H9 (cell line): Measurements from ENCODE around the gene PPARA. TPM values are rescaled to one million over a fixed set of nuclear protein-coding genes. Genes with fewer than 3 reads are reported as not detected.

Experiments
- DNase-seq: peaks from one replicate; pipeline ENCODE4 v3.0.0-alpha.2; 2017
- H2AFZ ChIP-seq: one replicate; pipeline ENCODE4 v1.6.1; 2013; ENCODE audit warnings: mild to moderate bottlenecking, low read length, control low read depth, moderate library complexity
- H2AK5ac ChIP-seq: 2 replicates; pipeline ENCODE4 v1.6.1; 2013; ENCODE audit warnings: low read length, control low read depth, mixed read lengths; ENCODE audit not compliant: insufficient read length
- H2BK120ac ChIP-seq: one replicate; pipeline ENCODE4 v1.6.1; 2013; ENCODE audit warnings: low read depth, mild to moderate bottlenecking, low read length, control low read depth, inconsistent platforms; ENCODE audit not compliant: poor library complexity, severe bottlenecking
- H2BK12ac ChIP-seq: 2 replicates; pipeline ENCODE4 v1.6.1; 2013; ENCODE audit warnings: low read length, control low read depth, mixed read lengths, low read depth; ENCODE audit not compliant: insufficient read length
- H2BK15ac ChIP-seq: 2 replicates; pipeline ENCODE4 v1.6.1; 2013; ENCODE audit warnings: low read depth, low read length, control low read depth
- H2BK20ac ChIP-seq: one replicate; pipeline ENCODE4 v1.6.1; 2013; ENCODE audit warnings: low read depth, mild to moderate bottlenecking, low read length, control low read depth, inconsistent platforms; ENCODE audit not compliant: poor library complexity, severe bottlenecking
- H2BK5ac ChIP-seq: 2 replicates; pipeline ENCODE4 v1.6.1; 2013; ENCODE audit warnings: low read length, control low read depth, mixed read lengths; ENCODE audit not compliant: insufficient read length
- H3K14ac ChIP-seq: 2 replicates; pipeline ENCODE4 v1.6.1; 2013; ENCODE audit warnings: low read length, control low read depth; ENCODE audit not compliant: insufficient read depth
- H3K18ac ChIP-seq: 2 replicates; pipeline ENCODE4 v1.6.1; 2013; ENCODE audit warnings: low read depth, mild to moderate bottlenecking, mixed read lengths, low read length, control low read depth; ENCODE audit not compliant: insufficient read length
- H3K23ac ChIP-seq: 2 replicates; pipeline ENCODE4 v1.6.1; 2013; ENCODE audit warnings: low read length, control low read depth, mixed read lengths, low read depth; ENCODE audit not compliant: insufficient read length
- H3K23me2 ChIP-seq: 2 replicates; pipeline ENCODE4 v1.6.1; 2013; ENCODE audit warnings: low read depth, mild to moderate bottlenecking, mixed read lengths, low read length, control low read depth; ENCODE audit not compliant: insufficient read length, poor library complexity, severe bottlenecking
- H3K27ac ChIP-seq: 2 replicates; pipeline ENCODE4 v1.5.1; 2013; ENCODE audit warnings: low read length, control low read depth, mixed read lengths, low read depth; ENCODE audit not compliant: insufficient read length
- H3K27me3 ChIP-seq: 2 replicates; pipeline ENCODE4 v1.6.1; 2013; ENCODE audit warnings: low read length, control low read depth, inconsistent platforms; ENCODE audit not compliant: insufficient read depth
- H3K4ac ChIP-seq: 2 replicates; pipeline ENCODE4 v1.6.1; 2013; ENCODE audit warnings: low read depth, mild to moderate bottlenecking, control low read depth, inconsistent platforms, low read length, moderate library complexity
- H3K4me1 ChIP-seq: 2 replicates; pipeline ENCODE4 v1.6.1; 2013; ENCODE audit warnings: low read length, control low read depth, inconsistent platforms; ENCODE audit not compliant: insufficient read depth
- H3K4me2 ChIP-seq: 2 replicates; pipeline ENCODE4 v1.6.1; 2013; ENCODE audit warnings: low read length, control low read depth, mixed read lengths; ENCODE audit not compliant: insufficient read length, insufficient read depth
- H3K56ac ChIP-seq: 2 replicates; pipeline ENCODE4 v1.6.1; 2013; ENCODE audit warnings: low read depth, mild to moderate bottlenecking, mixed read lengths, low read length, control low read depth; ENCODE audit not compliant: insufficient read length
- H3K79me1 ChIP-seq: 2 replicates; pipeline ENCODE4 v1.6.1; 2013; ENCODE audit warnings: low read depth, mild to moderate bottlenecking, moderate library complexity, low read length, control low read depth, inconsistent platforms; ENCODE audit not compliant: insufficient read depth, poor library complexity, severe bottlenecking
- H3K79me2 ChIP-seq: 2 replicates; pipeline ENCODE4 v1.6.1; 2013; ENCODE audit warnings: low read length, control low read depth, inconsistent platforms; ENCODE audit not compliant: insufficient read depth
- H3K9ac ChIP-seq: 2 replicates; pipeline ENCODE4 v1.6.1; 2013; ENCODE audit warnings: low read length, control low read depth, mixed read lengths; ENCODE audit not compliant: insufficient read length; ENCODE audit errors: extremely low read depth
- H3K9me3 ChIP-seq: one replicate; pipeline ENCODE4 v1.6.1; 2013; ENCODE audit warnings: low read depth, low read length, inconsistent platforms; ENCODE audit not compliant: control insufficient read depth
- H3T11ph ChIP-seq: one replicate; pipeline ENCODE4 v1.6.1; 2013; ENCODE audit warnings: mild to moderate bottlenecking, low read length, control low read depth, inconsistent platforms
- H4K20me1 ChIP-seq: one replicate; pipeline ENCODE4 v1.6.1; 2013; ENCODE audit not compliant: control insufficient read depth, insufficient read length, insufficient read depth
- H4K5ac ChIP-seq: 2 replicates; pipeline ENCODE4 v1.6.1; 2013; ENCODE audit warnings: low read depth, mild to moderate bottlenecking, mixed read lengths, low read length, control low read depth; ENCODE audit not compliant: insufficient read length
- H4K8ac ChIP-seq: replicated peaks from 2 replicates; pipeline ENCODE4 v1.6.1; 2013; ENCODE audit warnings: low read length, control low read depth, mixed read lengths, low read depth; ENCODE audit not compliant: insufficient read length
- H4K91ac ChIP-seq: 2 replicates; pipeline ENCODE4 v1.6.1; 2013; ENCODE audit warnings: low read depth, mild to moderate bottlenecking, moderate library complexity, mixed read lengths, low read length, control low read depth; ENCODE audit not compliant: insufficient read length
- H3K27ac Mint-ChIP-seq, 3 experiments: 2 replicates in 2 of 3; 3 replicates in 1 of 3; pipeline ENCODE4 v1.8.0; 2020 to 2021; ENCODE audit warnings: mixed read lengths in 3 of 3, mild to moderate bottlenecking in 1 of 3, moderate library complexity in 1 of 3
- H3K27me3 Mint-ChIP-seq: 2 replicates; pipeline ENCODE4 v1.8.0; 2021; ENCODE audit warnings: low read depth, mild to moderate bottlenecking, moderate library complexity, mixed read lengths
- H3K36me3 Mint-ChIP-seq, 3 experiments: 2 replicates in 2 of 3; 3 replicates in 1 of 3; pipeline ENCODE4 v1.8.0; 2020 to 2021; ENCODE audit warnings: low read depth in 3 of 3, mixed read lengths in 3 of 3; ENCODE audit not compliant: insufficient read depth in 1 of 3
- H3K4me1 Mint-ChIP-seq, 2 experiments: 2 replicates each; pipeline ENCODE4 v1.8.0; 2020; ENCODE audit warnings: mixed read lengths in 2 of 2
- H3K4me3 Mint-ChIP-seq, 2 experiments: 2 replicates in 1 of 2; 3 replicates in 1 of 2; pipeline ENCODE4 v1.8.0; 2020 to 2021; ENCODE audit warnings: mild to moderate bottlenecking in 2 of 2, mixed read lengths in 2 of 2, moderate library complexity in 1 of 2
- H3K9me3 Mint-ChIP-seq, 2 experiments: 2 replicates in 1 of 2; 3 replicates in 1 of 2; pipeline ENCODE4 v1.8.0; 2020; ENCODE audit warnings: mild to moderate bottlenecking in 2 of 2, mixed read lengths in 2 of 2, moderate library complexity in 1 of 2
- CTCF ChIP-seq: fragments of 200-600 bp; sonication (generic); conservative IDR thresholded peaks from 3 replicates; pipeline ENCODE4 v1.8.0; 2021; ENCODE audit warnings: antibody characterized with exemption, mild to moderate bottlenecking
- WGBS: extraction: QIAGEN DNeasy Blood & Tissue Kit; methylation state at CpG from one replicate; pipeline ENCODE4 v1.1.7; 2013; ENCODE audit warnings: missing lambda C conversion rate, low lambda C conversion rate, mixed read lengths; ENCODE audit not compliant: insufficient read length; ENCODE audit errors: extremely low coverage; 5-methylcytosine and 5-hydroxymethylcytosine counted together
- total RNA-seq: library from RNA; stranded (reverse); gene quantifications from 2 replicates; pipeline ENCODE4 v1.2.1, GENCODE V29; 2021

The PPARA gene
- total RNA-seq, 1 experiment from 2014 or later = 7.3 TPM

- Histone ChIP-seq H2BK5ac (no peak overlapping the region), H4K8ac (no peak overlapping the region), H2AFZ (no peak overlapping the region), H4K91ac (no peak overlapping the region), H3K4ac (no peak overlapping the region), H3K4me2 (no peak overlapping the region), H3K56ac (no peak overlapping the region), H3K23me2 (no peaks in the 10 kb centered on the region), H2BK15ac (no peak overlapping the region), H3K14ac (no peak overlapping the region), H3K23ac (no peak overlapping the region), H4K5ac (no peak overlapping the region), H3K9me3 (no peaks in the 10 kb centered on the region), H4K20me1 (no peaks in the 10 kb centered on the region), H3K79me1 (no peaks in the 10 kb centered on the region), H3T11ph (no peak overlapping the region), H2BK20ac (no peak overlapping the region), H2BK12ac (no peak overlapping the region), H3K79me2 (no peaks in the 10 kb centered on the region), H3K18ac (no peak overlapping the region), H3K4me1 (no peaks in the 10 kb centered on the region), H3K27ac (no peak overlapping the region), H2AK5ac (no peak overlapping the region), H3K27me3 (no peaks in the 10 kb centered on the region), H3K9ac (no peak overlapping the region), H2BK120ac (no peak overlapping the region)
- Mint-ChIP-seq H3K27me3 (peaks cover 6% of the 10 kb centered on the region), H3K4me3 (no peak overlapping the region), H3K27ac (no peak overlapping the region), H3K9me3 (no peaks in the 10 kb centered on the region), H3K4me1 (peaks cover 0 to 5% of the 10 kb centered on the region in 2 experiments; a peak in 1 of 4 replicates), H3K36me3 (no peaks in the 10 kb centered on the region)
- no peak for TF ChIP-seq CTCF
- WGBS = no CpG with 5 or more reads among the region's 11 CpGs
- no peak for DNase-seq
These were observed 28.6 kb upstream of the PPARA start for GRCh38 chr22:46121523-46122287.
